Stomach (tissue), 9 donors: ENCODE measurements around the gene GDF11. TPM values are rescaled to one million over a fixed set of nuclear protein-coding genes. Genes with fewer than 3 reads are reported as not detected.

Source experiments
- DNase-seq, 2 donors: peaks; one replicate each; pipeline versions ENCODE4 v3.0.0 to v3.0.0-alpha.2; 2013 to 2019
- H3K27ac ChIP-seq, 5 donors: fragments of 200-600 bp in 4 of 5; sonication (generic) in 4 of 5; one replicate each; pipeline ENCODE4 v1.5.1; 2013 to 2019; ENCODE audit warnings: mild to moderate bottlenecking in 1 of 5, moderate library complexity in 1 of 5
- H3K27me3 ChIP-seq, 3 donors: fragments of 200-600 bp; sonication (generic); one replicate each; pipeline ENCODE4 v1.5.1; 2017 to 2019; ENCODE audit warnings: mixed run types in 1 of 3
- H3K36me3 ChIP-seq, 4 donors: fragments of 200-600 bp; sonication (generic); 1 replicate in 3 of 4; 2 replicates in 1 of 4; pipeline ENCODE4 v1.5.1; 2016 to 2019
- H3K4me1 ChIP-seq, 4 donors: fragments of 200-600 bp; sonication (generic); one replicate each; pipeline ENCODE4 v1.5.1; 2016 to 2019
- H3K4me3 ChIP-seq, 4 donors: fragments of 200-600 bp; sonication (generic) in 3 of 4; one replicate each; pipeline ENCODE4 v1.5.1; 2016 to 2019; ENCODE audit warnings: mild to moderate bottlenecking in 1 of 4
- H3K9me3 ChIP-seq, 4 donors: fragments of 200-600 bp; sonication (generic); one replicate each; pipeline ENCODE4 v1.5.1; 2016 to 2019
- EP300 ChIP-seq: sonication (generic); formaldehyde crosslinking; IDR thresholded peaks from one replicate; pipeline ENCODE4 v1.6.1; 2017; ENCODE audit warnings: antibody characterized with exemption
- POLR2A ChIP-seq, 4 donors: fragments of 450-650 bp; IDR thresholded peaks; one replicate each; pipeline ENCODE4 v1.6.1; 2016; ENCODE audit warnings: antibody characterized with exemption in 4 of 4, control low read depth in 2 of 4, mild to moderate bottlenecking in 1 of 4, moderate library complexity in 1 of 4
- POLR2AphosphoS5 ChIP-seq, 3 donors: sonication (generic); formaldehyde crosslinking; IDR thresholded peaks; one replicate each; pipeline ENCODE4 v1.6.1; 2016; ENCODE audit warnings: antibody characterized with exemption in 3 of 3
- WGBS, 5 donors: extraction: QIAGEN DNeasy Blood & Tissue Kit in 3 of 5; methylation state at CpG; one replicate each; pipeline versions ENCODE4 v1.1.5 to v1.1.7; 2013 to 2018; 5-methylcytosine and 5-hydroxymethylcytosine counted together
- intact Hi-C: fragments of 100-400 bp; cut with DNase I; formaldehyde crosslinking; loops from one replicate; pipeline ENCODE4 v1.15.1; 2023; ENCODE audit warnings: low total_unique reads
- polyA plus RNA-seq, 3 donors: library from polyadenylated mRNA; stranded (reverse); fragments of 200-250 nt; gene quantifications; one replicate each; pipeline ENCODE4 v1.2.3, GENCODE V29; 2013
- total RNA-seq, 5 donors: library from RNA; depleted of rRNA; stranded (reverse); fragments of >200 nt; gene quantifications; one replicate each; pipeline versions ENCODE4 v1.1.0 to v1.2.3, GENCODE V29; 2014 to 2016
- TF ChIP-seq, protein P1 (sequence below), 7 experiments: fragments of 450-650 bp in 4 of 7; fragments of 200-600 bp in 3 of 7; sonication (generic) in 3 of 7; IDR thresholded peaks; one replicate each; pipeline ENCODE4 v1.5.1; 2016 to 2019; ENCODE audit warnings: antibody characterized with exemption in 7 of 7, control low read depth in 2 of 7, mild to moderate bottlenecking in 1 of 7
- donor health status: healthy with polysubstance abuse.
- donor health status: Bipolar disorder and iron deficiency.
- donor health status: healthy.

GDF11 gene
- total and polyA plus RNA-seq, 8 donors: 0.29 to 6.5 (median 2.6) TPM

- TF ChIP-seq POLR2AphosphoS5 (IDR thresholded peaks at IDR 0.05) (no peak), EP300 (no peak), POLR2A (IDR thresholded peaks at IDR 0.05) (no peak)
- TF ChIP-seq, protein P1, sequence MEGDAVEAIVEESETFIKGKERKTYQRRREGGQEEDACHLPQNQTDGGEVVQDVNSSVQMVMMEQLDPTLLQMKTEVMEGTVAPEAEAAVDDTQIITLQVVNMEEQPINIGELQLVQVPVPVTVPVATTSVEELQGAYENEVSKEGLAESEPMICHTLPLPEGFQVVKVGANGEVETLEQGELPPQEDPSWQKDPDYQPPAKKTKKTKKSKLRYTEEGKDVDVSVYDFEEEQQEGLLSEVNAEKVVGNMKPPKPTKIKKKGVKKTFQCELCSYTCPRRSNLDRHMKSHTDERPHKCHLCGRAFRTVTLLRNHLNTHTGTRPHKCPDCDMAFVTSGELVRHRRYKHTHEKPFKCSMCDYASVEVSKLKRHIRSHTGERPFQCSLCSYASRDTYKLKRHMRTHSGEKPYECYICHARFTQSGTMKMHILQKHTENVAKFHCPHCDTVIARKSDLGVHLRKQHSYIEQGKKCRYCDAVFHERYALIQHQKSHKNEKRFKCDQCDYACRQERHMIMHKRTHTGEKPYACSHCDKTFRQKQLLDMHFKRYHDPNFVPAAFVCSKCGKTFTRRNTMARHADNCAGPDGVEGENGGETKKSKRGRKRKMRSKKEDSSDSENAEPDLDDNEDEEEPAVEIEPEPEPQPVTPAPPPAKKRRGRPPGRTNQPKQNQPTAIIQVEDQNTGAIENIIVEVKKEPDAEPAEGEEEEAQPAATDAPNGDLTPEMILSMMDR (IDR thresholded peaks at IDR 0.05): peak in 3 of 7 experiments; percentile 16 to 36 (median 19)
- intact Hi-C loops: no loop called here
Observed at GRCh38 chr12:55705782-55706402, 37.0 kb upstream of the GDF11 start.

DNA sequence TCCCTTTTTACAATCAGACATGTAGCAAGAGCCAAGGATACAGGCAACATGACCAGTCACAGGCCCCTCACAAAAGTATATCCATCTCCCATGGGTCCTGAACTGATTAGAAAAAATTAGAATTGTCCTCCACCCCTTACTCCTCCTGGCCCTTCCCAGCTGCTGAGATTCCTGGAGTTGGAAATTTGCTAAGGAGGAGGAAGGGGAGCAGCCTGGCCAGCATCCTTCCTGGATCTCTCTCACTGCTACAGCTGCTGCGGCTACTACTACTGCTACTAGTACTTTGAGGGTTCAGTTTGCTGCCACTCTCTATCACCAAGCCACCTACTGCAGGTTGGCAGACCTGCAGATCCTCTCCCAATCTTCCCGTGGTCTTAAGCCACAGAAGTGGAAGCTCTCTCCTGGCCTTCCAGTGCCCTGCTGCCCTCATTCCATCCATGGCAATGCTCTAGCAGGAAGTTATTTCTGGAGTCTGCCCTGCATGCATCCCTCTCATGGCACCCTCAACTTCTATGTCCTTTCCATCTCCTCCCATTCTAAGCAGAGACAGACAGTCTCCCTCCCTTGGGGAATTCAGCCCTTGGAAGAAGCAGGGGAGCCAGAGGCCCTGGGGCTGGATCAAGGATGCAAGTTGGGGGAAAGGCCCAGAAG lies 36.2 kb upstream of the GDF11 start:
- TF ChIP-seq POLR2A (IDR thresholded peaks at IDR 0.05) (no peak), EP300 (no peak), POLR2AphosphoS5 (IDR thresholded peaks at IDR 0.05) (no peak)
- TF ChIP-seq, protein P1 (IDR thresholded peaks at IDR 0.05): no peak
- intact Hi-C loops: no loop called here
- Histone ChIP-seq H3K4me1 (peaks cover 22 to 56% (median 37%) of the 10 kb centered on the region in 4 donors), H3K4me3 (peak overlapping the region; percentile 68 to 79 (median 73)), H3K27me3 (peaks cover 0 to 34% (median 0%) of the 10 kb centered on the region in 3 donors), H3K9me3 (no peaks in the 10 kb centered on the region), H3K36me3 (no peaks in the 10 kb centered on the region), H3K27ac (peak overlapping the region in 4 of 5 donors; percentile 75 to 89 (median 82))
- peak in 1 of 2 donors; percentile 26 for DNase-seq
- 64 to 84% (median 75%) methylated on average over 2 of the region's 2 CpGs for WGBS, 5 donors

More at GRCh38 chr12:55705782-55706402, 37.0 kb upstream of the GDF11 start:
- Histone ChIP-seq H3K9me3 (no peaks in the 10 kb centered on the region), H3K27me3 (peaks cover 0 to 34% (median 0%) of the 10 kb centered on the region in 3 donors), H3K27ac (peak overlapping the region in 4 of 5 donors; percentile 75 to 89 (median 82)), H3K36me3 (peaks cover 0 to under 1% (median 0%) of the 10 kb centered on the region in 4 donors), H3K4me1 (peaks cover 22 to 59% (median 41%) of the 10 kb centered on the region in 4 donors), H3K4me3 (peak overlapping the region; percentile 68 to 79 (median 73))
- WGBS, 5 donors: 36 to 56% (median 42%) methylated on average over 5 of the region's 5 CpGs
- DNase-seq: peak in 1 of 2 donors; percentile 33

DNA sequence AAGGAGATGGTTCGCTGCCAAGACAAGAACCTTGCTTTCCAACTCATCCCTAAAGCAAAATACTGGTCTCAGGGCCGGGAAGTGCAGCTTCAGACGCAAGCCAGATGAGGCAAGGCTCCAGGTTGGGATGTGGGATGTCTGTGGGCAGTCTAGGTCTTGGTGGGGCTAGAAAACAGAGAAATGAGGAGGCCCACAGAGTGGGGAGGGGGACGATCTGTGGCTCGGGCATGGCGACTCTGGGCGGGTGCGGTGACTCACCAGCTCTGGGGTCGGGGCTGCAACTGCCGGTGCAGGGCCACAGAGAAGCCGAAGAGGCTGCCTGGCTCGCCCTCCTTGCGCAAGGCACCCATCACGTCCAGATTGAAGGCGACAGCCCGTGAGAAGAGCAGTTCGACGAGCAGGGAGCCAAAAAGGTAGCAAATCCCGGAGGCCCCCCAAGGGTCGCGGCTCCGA lies 35.7 kb upstream of the GDF11 start:
- Histone ChIP-seq H3K4me3 (peak overlapping the region; percentile 68 to 79 (median 73)), H3K9me3 (no peaks in the 10 kb centered on the region), H3K36me3 (no peaks in the 10 kb centered on the region), H3K4me1 (peaks cover 22 to 60% (median 36%) of the 10 kb centered on the region in 4 donors), H3K27ac (peak overlapping the region in 4 of 5 donors; percentile 75 to 89 (median 82)), H3K27me3 (peaks cover 0 to 34% (median 0%) of the 10 kb centered on the region in 3 donors)
- TF ChIP-seq EP300 (no peak), POLR2A (IDR thresholded peaks at IDR 0.05) (no peak), POLR2AphosphoS5 (IDR thresholded peaks at IDR 0.05) (no peak)
- TF ChIP-seq, protein P1 (IDR thresholded peaks at IDR 0.05): no peak
- intact Hi-C loops: no loop called here
- DNase-seq: peak in 1 of 2 donors; percentile 50
- WGBS, 5 donors: 4 to 11% (median 7%) methylated on average over 17 to 22 of the region's 22 CpGs

DNA sequence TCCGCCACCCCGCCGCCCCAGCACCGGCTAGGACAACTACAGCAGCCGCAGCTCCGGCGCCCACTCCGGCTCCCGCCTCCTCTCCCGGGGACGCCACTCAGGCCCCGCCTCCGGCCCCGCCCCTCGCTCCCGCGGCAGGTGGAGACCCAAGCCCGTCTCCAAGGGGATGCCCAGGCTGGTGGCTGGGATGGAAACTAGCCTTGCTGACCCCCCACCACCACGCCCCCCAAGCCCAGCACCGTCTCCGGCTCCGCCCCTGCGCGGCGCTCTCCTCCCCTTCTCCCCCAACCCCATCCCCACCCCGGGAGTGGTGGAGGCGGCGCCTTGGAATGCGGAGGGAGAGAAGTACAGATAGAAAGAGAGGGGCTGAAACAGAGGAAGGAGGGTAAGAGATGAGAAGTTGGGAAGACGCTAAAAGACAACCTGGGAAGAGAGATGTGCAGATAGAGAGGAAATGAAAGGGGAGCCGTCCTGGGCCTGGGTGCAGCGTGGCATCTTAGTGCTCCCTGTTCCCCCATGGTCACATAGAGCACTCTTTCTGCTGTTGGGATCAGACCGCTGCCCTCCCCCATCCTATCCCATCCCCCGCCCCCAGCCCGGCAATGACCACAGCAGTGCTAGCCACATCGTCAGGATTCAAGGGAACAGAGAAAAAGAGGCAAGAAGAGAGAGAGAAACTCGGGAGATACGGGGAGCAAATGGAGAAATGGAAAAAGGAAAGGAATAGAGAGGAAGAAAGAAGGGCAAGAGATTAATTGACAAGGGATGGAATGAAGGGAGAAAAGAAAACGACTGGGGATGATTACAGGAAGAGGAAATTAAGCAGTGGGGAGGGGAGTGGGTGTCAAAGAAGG lies 34.9 kb upstream of the GDF11 start, which contains the start of gene ITGA7:
Gene ITGA7 (minus strand): TSS at position 64 of the 854 bp plus-strand sequence. CDS start 222 bp downstream, outside the sequence.
- peak within 1 kb of the TSS in 4 of 5 donors; percentile 75 to 89 (median 82) for H3K27ac ChIP-seq
- WGBS, 5 donors: 0 to 2% (median 0%) methylated on average over 30 to 39 of the region's 39 CpGs
- DNase-seq: peak; percentile 74 to 87
- TF ChIP-seq POLR2AphosphoS5 (IDR thresholded peaks at IDR 0.05): peak in 1 of 3 donors; percentile 52
- TF ChIP-seq, protein P1 (IDR thresholded peaks at IDR 0.05): no peak
- no peak for TF ChIP-seq EP300
- peaks cover 0 to 34% (median 0%) of the 10 kb centered on the region in 3 donors for H3K27me3 ChIP-seq
- peak within 1 kb of the TSS; percentile 68 to 79 (median 73) for H3K4me3 ChIP-seq
- H3K4me1 ChIP-seq: peaks cover 22 to 56% (median 38%) of the 10 kb centered on the region in 4 donors
- H3K36me3 ChIP-seq: no peaks in the 10 kb centered on the region
- intact Hi-C loops: no loop called here
- H3K9me3 ChIP-seq: no peaks in the 10 kb centered on the region
